Measurements from ENCODE around the gene ST7L.

GRCh38 chr1:112628516-112628915 lies 9.6 kb upstream of the ST7L start:
- TF ChIP-seq CTCF (conservative IDR thresholded peaks at IDR 0.05 in 1 of 2, IDR thresholded peaks at IDR 0.05 in 1 of 2; ENCODE audit: low read depth in 1 of 2, low read length in 2 of 2) (no peak), EZH2 (IDR thresholded peaks at IDR 0.05; ENCODE audit: low read length, missing control alignments) (no peak)

Measured in fibroblast of lung (primary cell).